Hepatocyte (in vitro differentiated cells): ENCODE data around the gene RBM48. TPM values are rescaled to one million over a fixed set of nuclear protein-coding genes. Genes with fewer than 3 reads are reported as not detected.

Experiments used
- DNase-seq: peaks from one replicate; pipeline ENCODE4 v3.0.0-alpha.2; 2016; ENCODE audit warnings: low spot score
- H2AFZ ChIP-seq: fragments of 200-600 bp; sonication (generic); 2 replicates; pipeline ENCODE4 v1.6.0; 2016; ENCODE audit warnings: antibody characterized with exemption, mild to moderate bottlenecking
- H3K27ac ChIP-seq: fragments of 200-600 bp; sonication (generic); 2 replicates; pipeline ENCODE4 v1.5.1; 2016; ENCODE audit warnings: mild to moderate bottlenecking
- H3K27me3 ChIP-seq: fragments of 200-600 bp; sonication (generic); 2 replicates; pipeline ENCODE4 v1.6.1; 2016
- H3K36me3 ChIP-seq: fragments of 200-600 bp; sonication (generic); replicated peaks from 2 replicates; pipeline ENCODE4 v1.5.1; 2016; ENCODE audit warnings: low read depth; ENCODE audit not compliant: insufficient read depth
- H3K4me1 ChIP-seq: fragments of 200-600 bp; sonication (generic); 2 replicates; pipeline ENCODE4 v1.5.1; 2016; ENCODE audit warnings: mild to moderate bottlenecking, moderate library complexity; ENCODE audit not compliant: insufficient read depth
- H3K4me2 ChIP-seq: fragments of 200-600 bp; sonication (generic); 2 replicates; pipeline ENCODE4 v1.6.0; 2016
- H3K4me3 ChIP-seq: fragments of 200-600 bp; sonication (generic); 2 replicates; pipeline ENCODE4 v1.5.1; 2016; ENCODE audit warnings: mild to moderate bottlenecking
- H3K79me2 ChIP-seq: fragments of 200-600 bp; sonication (generic); 2 replicates; pipeline ENCODE4 v1.6.0; 2017; ENCODE audit warnings: mild to moderate bottlenecking
- H3K9me2 ChIP-seq: fragments of 200-600 bp; sonication (generic); replicated peaks from 2 replicates; pipeline ENCODE4 v1.6.0; 2017; ENCODE audit warnings: mild to moderate bottlenecking; ENCODE audit not compliant: insufficient read depth
- H3K9me3 ChIP-seq: fragments of 200-600 bp; sonication (generic); 2 replicates; pipeline ENCODE4 v1.5.1; 2016; ENCODE audit warnings: low read depth, mild to moderate bottlenecking
- H4K20me1 ChIP-seq: fragments of 200-600 bp; sonication (generic); 2 replicates; pipeline ENCODE4 v1.6.0; 2016; ENCODE audit warnings: mild to moderate bottlenecking; ENCODE audit not compliant: insufficient read depth, poor library complexity, severe bottlenecking
- CTCF ChIP-seq: fragments of 200-600 bp; sonication (generic); IDR thresholded peaks from 2 replicates; pipeline ENCODE4 v1.5.1; 2016; ENCODE audit warnings: antibody characterized with exemption, mild to moderate bottlenecking; ENCODE audit not compliant: poor library complexity
- EZH2 ChIP-seq: fragments of 200-600 bp; sonication (generic); IDR thresholded peaks from 2 replicates; pipeline ENCODE4 v1.6.1; 2016; ENCODE audit warnings: antibody characterized with exemption, mild to moderate bottlenecking, borderline replicate concordance
- EZH2phosphoT487 ChIP-seq: fragments of 200-600 bp; sonication (generic); IDR thresholded peaks from one replicate; pipeline ENCODE4 v1.6.1; 2018; ENCODE audit warnings: antibody characterized with exemption, mild to moderate bottlenecking, low read depth, moderate library complexity; ENCODE audit not compliant: unreplicated experiment, severe bottlenecking
- WGBS: methylation state at CpG from one replicate; pipeline ENCODE4 v1.1.6; 2016; ENCODE audit warnings: low lambda C conversion rate; ENCODE audit errors: missing lambda C conversion rate; 5-methylcytosine and 5-hydroxymethylcytosine counted together
- polyA plus RNA-seq: library from polyadenylated mRNA; unstranded; fragments of >200 nt; fragmentation: Nextera tagmentation; extraction: Ambion mirVana; gene quantifications from 2 replicates; pipeline ENCODE4 v1.2.1, GENCODE V29; 2016
- total RNA-seq: library from RNA; depleted of rRNA; stranded (reverse); fragments of >200 nt; gene quantifications from 2 replicates; pipeline ENCODE4 v1.2.3, GENCODE V29; 2014

RBM48 gene
- total and polyA plus RNA-seq, 2 experiments from 2014 or later = 8.4 to 15.7 TPM

- no peaks in the 10 kb centered on the region for H3K27me3 ChIP-seq
- no peak overlapping the region for H2AFZ ChIP-seq
- no peaks in the 10 kb centered on the region for H3K9me2 ChIP-seq
- no peaks in the 10 kb centered on the region for H3K9me3 ChIP-seq
- H3K4me2 ChIP-seq = no peak overlapping the region
- H3K27ac ChIP-seq = no peak overlapping the region
- no peaks in the 10 kb centered on the region for H4K20me1 ChIP-seq
- no peak overlapping the region for H3K4me3 ChIP-seq
- no peak for DNase-seq
- WGBS = 97% methylated on average over 6 of the region's 6 CpGs
- no peaks in the 10 kb centered on the region for H3K4me1 ChIP-seq
- no peaks in the 10 kb centered on the region for H3K36me3 ChIP-seq
- TF ChIP-seq EZH2 = no peak
- TF ChIP-seq CTCF = no peak
- no peak for TF ChIP-seq EZH2phosphoT487
- no peaks in the 10 kb centered on the region for H3K79me2 ChIP-seq
Observed at GRCh38 chr7:92547579-92547978, 19.0 kb downstream of the RBM48 start.

GRCh38 chr7:92550194-92550593, 21.6 kb downstream of the RBM48 start:
- Histone ChIP-seq H3K36me3 (no peaks in the 10 kb centered on the region), H3K4me3 (no peak overlapping the region), H3K9me3 (no peaks in the 10 kb centered on the region), H3K4me2 (no peak overlapping the region), H2AFZ (no peak overlapping the region), H3K27ac (no peak overlapping the region), H3K4me1 (no peaks in the 10 kb centered on the region), H3K27me3 (no peaks in the 10 kb centered on the region), H3K9me2 (no peaks in the 10 kb centered on the region), H3K79me2 (no peaks in the 10 kb centered on the region), H4K20me1 (no peaks in the 10 kb centered on the region)
- no peak for TF ChIP-seq EZH2
- TF ChIP-seq EZH2phosphoT487 = no peak
- TF ChIP-seq CTCF = no peak
- DNase-seq = no peak
- 85% methylated on average over 4 of the region's 4 CpGs for WGBS

GRCh38 chr7:92557249-92557648, 28.7 kb downstream of the RBM48 start:
- Histone ChIP-seq H3K4me3 (no peak overlapping the region), H3K36me3 (no peaks in the 10 kb centered on the region), H3K9me2 (no peaks in the 10 kb centered on the region), H3K4me2 (no peak overlapping the region), H3K9me3 (no peaks in the 10 kb centered on the region), H2AFZ (no peak overlapping the region), H3K4me1 (no peaks in the 10 kb centered on the region), H4K20me1 (no peaks in the 10 kb centered on the region), H3K27ac (no peak overlapping the region), H3K79me2 (no peaks in the 10 kb centered on the region), H3K27me3 (no peaks in the 10 kb centered on the region)
- WGBS = 98% methylated on average over 2 of the region's 2 CpGs
- DNase-seq = no peak
- no peak for TF ChIP-seq CTCF
- no peak for TF ChIP-seq EZH2
- TF ChIP-seq EZH2phosphoT487 = no peak

GRCh38 chr7:92557808-92558362, 29.3 kb downstream of the RBM48 start:
- Histone ChIP-seq H3K36me3 (no peaks in the 10 kb centered on the region), H3K27me3 (no peaks in the 10 kb centered on the region)
- WGBS = 95% methylated on average over 7 of the region's 7 CpGs

More at GRCh38 chr7:92557808-92558362, 29.3 kb downstream of the RBM48 start:
- H3K4me2 ChIP-seq = no peak overlapping the region
- no peaks in the 10 kb centered on the region for H3K79me2 ChIP-seq
- no peak overlapping the region for H3K27ac ChIP-seq
- DNase-seq = no peak
- no peaks in the 10 kb centered on the region for H3K9me2 ChIP-seq
- no peak overlapping the region for H2AFZ ChIP-seq
- H4K20me1 ChIP-seq = no peaks in the 10 kb centered on the region
- H3K4me3 ChIP-seq = no peak overlapping the region
- no peaks in the 10 kb centered on the region for H3K9me3 ChIP-seq
- no peaks in the 10 kb centered on the region for H3K4me1 ChIP-seq
- TF ChIP-seq EZH2phosphoT487 (no peak), CTCF (no peak), EZH2 (no peak)
